Measurements from ENCODE around the gene SUDS3. TPM values are rescaled to one million over a fixed set of nuclear protein-coding genes. Genes with fewer than 3 reads are reported as not detected.

Gene SUDS3
- total RNA-seq, 1 experiment from 2014 or later: 42.8 TPM

- intact Hi-C loops (cut with micrococcal nuclease; ENCODE audit: unreplicated experiment): no loop called here
- ChIA-PET CTCF (interaction anchor here (1.9 to 2.3 kb wide), 2 partner anchors 16 to 254 kb away, joined by 7 to 10 read pairs; no protein-coding TSS in a partner anchor), POLR2A (no interaction called here)
- Histone ChIP-seq H3K4me1 (peaks cover 7% of the 10 kb centered on the region; the same call in 1 of the 2 replicates), H3K36me3 (ENCODE audit: control insufficient read depth, insufficient read depth, low read length) (no peaks in the 10 kb centered on the region; the same call in 1 of the 2 replicates), H3K4me3 (ENCODE audit: low read depth, low read length) (no peak overlapping the region), H3K9me3 (no peaks in the 10 kb centered on the region), H3K27me3 (replicated peaks; ENCODE audit: control insufficient read depth, insufficient read depth, low read length) (no peaks in the 10 kb centered on the region)
- Mint-ChIP-seq H3K27me3 (ENCODE audit: insufficient read depth, unreplicated experiment) (no peaks in the 10 kb centered on the region), H3K27ac (ENCODE audit: unreplicated experiment) (no peak overlapping the region), H3K36me3 (ENCODE audit: insufficient read depth, unreplicated experiment) (peaks cover 14% of the 10 kb centered on the region), H3K4me1 (ENCODE audit: low read depth, unreplicated experiment) (peaks cover 7% of the 10 kb centered on the region), H3K9me3 (ENCODE audit: unreplicated experiment) (no peaks in the 10 kb centered on the region), H3K4me3 (ENCODE audit: unreplicated experiment) (no peak overlapping the region)
- BruUV-seq (replicated peaks): no TSS peak
- DNase-seq: no peak
- TF ChIP-seq CTCF (IDR thresholded peaks at IDR 0.05; ENCODE audit: insufficient read depth in 1 of 2, low read depth in 1 of 2, low read length in 1 of 2, severe bottlenecking in 1 of 2, unreplicated experiment in 1 of 2): no peak
Observed at GRCh38 chr12:118374909-118375308, 1.4 kb upstream of the SUDS3 start.

GRCh38 chr12:118375348-118375747, 1.0 kb upstream of the SUDS3 start:
- Mint-ChIP-seq H3K4me3 (ENCODE audit: unreplicated experiment) (peak overlapping the region; percentile 70), H3K27me3 (ENCODE audit: insufficient read depth, unreplicated experiment) (no peaks in the 10 kb centered on the region), H3K4me1 (ENCODE audit: low read depth, unreplicated experiment) (peaks cover 7% of the 10 kb centered on the region), H3K27ac (ENCODE audit: unreplicated experiment) (peak overlapping the region; percentile 97), H3K9me3 (ENCODE audit: unreplicated experiment) (no peaks in the 10 kb centered on the region), H3K36me3 (ENCODE audit: insufficient read depth, unreplicated experiment) (peaks cover 18% of the 10 kb centered on the region)
- intact Hi-C loops (cut with micrococcal nuclease; ENCODE audit: unreplicated experiment): no loop called here
- TSS peak; percentile 58 for BruUV-seq (replicated peaks)
- ChIA-PET CTCF (interaction anchor here (0.7 to 2.3 kb wide), 6 partner anchors 16 to 254 kb away, joined by 4 to 10 read pairs (median 6); no protein-coding TSS in a partner anchor), POLR2A (no interaction called here)
- H3K36me3 ChIP-seq (ENCODE audit: control insufficient read depth, insufficient read depth, low read length): no peaks in the 10 kb centered on the region; the same call in 1 of the 2 replicates
- DNase-seq: no peak
- H3K4me1 ChIP-seq: peaks cover 7% of the 10 kb centered on the region; the same call in 1 of the 2 replicates
- no peaks in the 10 kb centered on the region for H3K9me3 ChIP-seq
- no peak for TF ChIP-seq CTCF (IDR thresholded peaks at IDR 0.05; ENCODE audit: insufficient read depth in 1 of 2, low read depth in 1 of 2, low read length in 1 of 2, severe bottlenecking in 1 of 2, unreplicated experiment in 1 of 2)
- H3K4me3 ChIP-seq (ENCODE audit: low read depth, low read length): no peak overlapping the region; the same call in 1 of the 2 replicates
- H3K27me3 ChIP-seq (replicated peaks; ENCODE audit: control insufficient read depth, insufficient read depth, low read length): no peaks in the 10 kb centered on the region

- Histone ChIP-seq H3K9me3 (no peaks in the 10 kb centered on the region), H3K4me1 (peaks cover 7% of the 10 kb centered on the region; the same call in 1 of the 2 replicates), H3K36me3 (ENCODE audit: control insufficient read depth, insufficient read depth, low read length) (no peaks in the 10 kb centered on the region; the same call in 1 of the 2 replicates), H3K27me3 (replicated peaks; ENCODE audit: control insufficient read depth, insufficient read depth, low read length) (no peaks in the 10 kb centered on the region), H3K4me3 (ENCODE audit: low read depth, low read length) (peak overlapping the region; percentile 94)
- intact Hi-C loops (cut with micrococcal nuclease; ENCODE audit: unreplicated experiment): no loop called here
- peaks cover 29% of the 10 kb centered on the region for H3K36me3 Mint-ChIP-seq (ENCODE audit: insufficient read depth, unreplicated experiment)
- no peak for DNase-seq
- POLR2A ChIA-PET: interaction anchor here (1.0 kb wide), 1 partner anchor 35 kb away, joined by 4 read pairs; no protein-coding TSS in a partner anchor
- peaks cover 7% of the 10 kb centered on the region for H3K4me1 Mint-ChIP-seq (ENCODE audit: low read depth, unreplicated experiment)
- peak overlapping the region; percentile 70 for H3K4me3 Mint-ChIP-seq (ENCODE audit: unreplicated experiment)
- no peaks in the 10 kb centered on the region for H3K27me3 Mint-ChIP-seq (ENCODE audit: insufficient read depth, unreplicated experiment)
- H3K27ac Mint-ChIP-seq (ENCODE audit: unreplicated experiment): peak overlapping the region; percentile 87
- TF ChIP-seq CTCF (IDR thresholded peaks at IDR 0.05; ENCODE audit: insufficient read depth in 1 of 2, low read depth in 1 of 2, low read length in 1 of 2, severe bottlenecking in 1 of 2, unreplicated experiment in 1 of 2): no peak
- H3K9me3 Mint-ChIP-seq (ENCODE audit: unreplicated experiment): no peaks in the 10 kb centered on the region
- CTCF ChIA-PET: interaction anchor here (0.5 to 2.3 kb wide), 9 partner anchors 9 to 802 kb away, joined by 3 to 8 read pairs (median 3); no protein-coding TSS in a partner anchor
- TSS peak; percentile 20 for BruUV-seq (replicated peaks)
Observed at GRCh38 chr12:118377021-118377883, 897 bp downstream of the SUDS3 start.
